Activated CD4-positive, alpha-beta memory T cell treated with anti-CD3 and anti-CD28 coated beads, Interleukin-2, amount 10 ng/mL, durations not matched to agents 7 days and 5 days (primary cell): Measurements from ENCODE around the gene ATG4D. TPM values are rescaled to one million over a fixed set of nuclear protein-coding genes. Genes with fewer than 3 reads are reported as not detected.

Experiments
- CTCF ChIA-PET: fragments of 350-600 bp; sonication (Branson Sonifier 250); formaldehyde crosslinking; loops from one replicate; lab custom pipeline; 2021; ENCODE audit warnings: antibody characterized with exemption, inconsistent platforms; lab: Charles Lee
- POLR2A ChIA-PET: fragments of 350-600 bp; sonication (Branson Sonifier 250); formaldehyde crosslinking; loops from one replicate; lab custom pipeline; 2021; ENCODE audit warnings: antibody characterized with exemption; lab: Charles Lee
- DNase-seq: peaks from one replicate; pipeline ENCODE4 v3.0.0-alpha.2; 2020
- H3K27ac Mint-ChIP-seq: one replicate; pipeline ENCODE4 v1.8.0; 2021; ENCODE audit warnings: mild to moderate bottlenecking, mixed read lengths
- H3K27me3 Mint-ChIP-seq: one replicate; pipeline ENCODE4 v1.8.0; 2021; ENCODE audit warnings: mixed read lengths
- H3K36me3 Mint-ChIP-seq: one replicate; pipeline ENCODE4 v1.8.0; 2021; ENCODE audit warnings: low read depth, mixed read lengths
- H3K4me1 Mint-ChIP-seq: one replicate; pipeline ENCODE4 v1.8.0; 2021; ENCODE audit warnings: mixed read lengths
- H3K4me3 Mint-ChIP-seq: one replicate; pipeline ENCODE4 v1.8.0; 2021; ENCODE audit warnings: mild to moderate bottlenecking, mixed read lengths
- H3K9me3 Mint-ChIP-seq: one replicate; pipeline ENCODE4 v1.8.0; 2021; ENCODE audit warnings: mixed read lengths
- total RNA-seq, 2 experiments: library from RNA; stranded (reverse); gene quantifications; one replicate each; pipeline ENCODE4 v1.2.3, GENCODE V29; 2021

ATG4D gene
- total RNA-seq, 2 experiments from 2014 or later, result 38.1 to 39.2 TPM

GRCh38 chr19:10555610-10555973 is 11.9 kb downstream of the ATG4D start:
- H3K36me3 Mint-ChIP-seq, result peaks cover 75% of the 10 kb centered on the region
- POLR2A ChIA-PET, result interaction anchor here (1.4 to 9.8 kb wide), 2 partner anchors 8 to 10 kb away, joined by 3 to 141 read pairs; partner anchors contain the start of genes CDKN2D and KRI1

GRCh38 chr19:10557603-10558197 is 14.0 kb downstream of the ATG4D start:
- Mint-ChIP-seq H3K36me3 (peaks cover 73% of the 10 kb centered on the region), H3K4me1 (peaks cover 36% of the 10 kb centered on the region), H3K27ac (no peak overlapping the region)

More at GRCh38 chr19:10555610-10555973, 11.9 kb downstream of the ATG4D start:
- Mint-ChIP-seq H3K4me3 (no peak overlapping the region), H3K9me3 (no peaks in the 10 kb centered on the region), H3K27ac (peak overlapping the region; percentile 73), H3K27me3 (no peaks in the 10 kb centered on the region), H3K4me1 (peaks cover 48% of the 10 kb centered on the region)
- no peak for DNase-seq
- CTCF ChIA-PET, result interaction anchor here (0.6 to 6.3 kb wide), 2 partner anchors 11 to 555 kb away, joined by 4 to 73 read pairs; partner anchors contain the start of genes CDKN2D and KRI1

GRCh38 chr19:10560154-10560553 is 16.4 kb downstream of the ATG4D start:
- CTCF ChIA-PET, result no interaction called here
- Mint-ChIP-seq H3K9me3 (no peaks in the 10 kb centered on the region), H3K27me3 (no peaks in the 10 kb centered on the region), H3K36me3 (peaks cover 61% of the 10 kb centered on the region), H3K27ac (no peak overlapping the region), H3K4me1 (peaks cover 20% of the 10 kb centered on the region), H3K4me3 (no peak overlapping the region)
- POLR2A ChIA-PET, result interaction anchor here (9.8 kb wide), 1 partner anchor 6 kb away, joined by 141 read pairs; the partner anchor contains the start of genes CDKN2D and KRI1
- DNase-seq, result no peak

More at GRCh38 chr19:10557603-10558197, 14.0 kb downstream of the ATG4D start:
- Mint-ChIP-seq H3K9me3 (no peaks in the 10 kb centered on the region), H3K27me3 (no peaks in the 10 kb centered on the region), H3K4me3 (no peak overlapping the region)
- ChIA-PET POLR2A (interaction anchor here (9.8 kb wide), 1 partner anchor 8 kb away, joined by 141 read pairs; the partner anchor contains the start of genes CDKN2D and KRI1), CTCF (no interaction called here)
- no peak for DNase-seq

- H3K27ac Mint-ChIP-seq, result no peak overlapping the region
- H3K4me1 Mint-ChIP-seq, result peaks cover 26% of the 10 kb centered on the region
- no peaks in the 10 kb centered on the region for H3K27me3 Mint-ChIP-seq
- peaks cover 71% of the 10 kb centered on the region for H3K36me3 Mint-ChIP-seq
- H3K4me3 Mint-ChIP-seq, result no peak overlapping the region
- ChIA-PET POLR2A (interaction anchor here (9.8 kb wide), 1 partner anchor 7 kb away, joined by 141 read pairs; no protein-coding TSS in a partner anchor), CTCF (interaction anchor here (1.0 to 8.9 kb wide), 3 partner anchors 9 to 19 kb away, joined by 3 to 73 read pairs (median 5); no protein-coding TSS in a partner anchor)
- no peak for DNase-seq
- H3K9me3 Mint-ChIP-seq, result no peaks in the 10 kb centered on the region
Measured at GRCh38 chr19:10562609-10563008, 18.9 kb downstream of the ATG4D start.

- H3K4me1 Mint-ChIP-seq, result peaks cover 36% of the 10 kb centered on the region
- DNase-seq, result peak; percentile 67
- peaks cover 58% of the 10 kb centered on the region for H3K36me3 Mint-ChIP-seq
- ChIA-PET CTCF (interaction anchor here (0.6 to 8.9 kb wide), 4 partner anchors 12 to 160 kb away, joined by 3 to 73 read pairs (median 6); partner anchors contain the start of gene QTRT1), POLR2A (interaction anchor here (1.0 to 9.8 kb wide), 4 partner anchors 10 to 162 kb away, joined by 3 to 141 read pairs (median 4); partner anchors contain the start of gene CDC37)
- H3K4me3 Mint-ChIP-seq, result peak overlapping the region; percentile 92
- H3K27me3 Mint-ChIP-seq, result no peaks in the 10 kb centered on the region
- H3K9me3 Mint-ChIP-seq, result no peaks in the 10 kb centered on the region
- H3K27ac Mint-ChIP-seq, result peak overlapping the region; percentile 97
Measured at GRCh38 chr19:10565028-10565566, 21.4 kb downstream of the ATG4D start.

GRCh38 chr19:10565567-10566407 is 22.1 kb downstream of the ATG4D start, which contains the start of gene KRI1:
Gene KRI1 (minus strand): TSS chr19:10566010. CDS start chr19:10565999, 11 bp downstream.
- H3K9me3 Mint-ChIP-seq, result no peaks in the 10 kb centered on the region
- DNase-seq, result peak; percentile 100
- ChIA-PET CTCF (interaction anchor here (0.7 to 8.9 kb wide), 7 partner anchors 12 to 136 kb away, joined by 3 to 73 read pairs (median 6); partner anchors contain the start of gene QTRT1), POLR2A (interaction anchor here (0.8 to 9.8 kb wide), 14 partner anchors 11 to 307 kb away, joined by 3 to 141 read pairs (median 4); partner anchors contain the start of genes CDC37, KEAP1 and TMED1)
- H3K4me3 Mint-ChIP-seq, result peak within 1 kb of the TSS; percentile 92
- peaks cover 52% of the 10 kb centered on the region for H3K36me3 Mint-ChIP-seq
- peak within 1 kb of the TSS; percentile 97 for H3K27ac Mint-ChIP-seq
- no peaks in the 10 kb centered on the region for H3K27me3 Mint-ChIP-seq
- H3K4me1 Mint-ChIP-seq, result peaks cover 38% of the 10 kb centered on the region

GRCh38 chr19:10566408-10566657 is 22.6 kb downstream of the ATG4D start:
- Mint-ChIP-seq H3K36me3 (peaks cover 47% of the 10 kb centered on the region), H3K27me3 (no peaks in the 10 kb centered on the region), H3K27ac (peak overlapping the region; percentile 97), H3K4me1 (peaks cover 38% of the 10 kb centered on the region), H3K9me3 (no peaks in the 10 kb centered on the region), H3K4me3 (peak overlapping the region; percentile 92)
- ChIA-PET POLR2A (interaction anchor here (0.5 to 9.8 kb wide), 15 partner anchors 11 to 306 kb away, joined by 3 to 141 read pairs (median 4); partner anchors contain the start of genes CDC37, KEAP1 and TMED1), CTCF (interaction anchor here (0.7 to 8.9 kb wide), 6 partner anchors 13 to 135 kb away, joined by 3 to 73 read pairs (median 4); partner anchors contain the start of gene QTRT1)
- no peak for DNase-seq

- Mint-ChIP-seq H3K4me3 (peak overlapping the region; percentile 92), H3K4me1 (peaks cover 38% of the 10 kb centered on the region), H3K36me3 (peaks cover 42% of the 10 kb centered on the region), H3K27ac (peak overlapping the region; percentile 97), H3K9me3 (no peaks in the 10 kb centered on the region), H3K27me3 (no peaks in the 10 kb centered on the region)
- ChIA-PET CTCF (interaction anchor here (1.0 to 8.9 kb wide), 11 partner anchors 13 to 135 kb away, joined by 3 to 73 read pairs (median 4); partner anchors contain the start of gene QTRT1), POLR2A (interaction anchor here (0.5 to 9.8 kb wide), 23 partner anchors 12 to 306 kb away, joined by 3 to 141 read pairs (median 5); partner anchors contain the start of genes CDC37, ICAM1, KEAP1 and S1PR5)
- peak; percentile 71 for DNase-seq
Measured at GRCh38 chr19:10566658-10567410, 23.1 kb downstream of the ATG4D start.

GRCh38 chr19:10567656-10568055 is 24.0 kb downstream of the ATG4D start:
- Mint-ChIP-seq H3K4me3 (peak overlapping the region; percentile 92), H3K27ac (peak overlapping the region; percentile 97), H3K36me3 (peaks cover 38% of the 10 kb centered on the region), H3K27me3 (no peaks in the 10 kb centered on the region), H3K9me3 (no peaks in the 10 kb centered on the region), H3K4me1 (peaks cover 46% of the 10 kb centered on the region)
- CTCF ChIA-PET, result interaction anchor here (1.0 to 8.9 kb wide), 7 partner anchors 13 to 132 kb away, joined by 3 to 73 read pairs (median 4); no protein-coding TSS in a partner anchor
- DNase-seq, result no peak
- POLR2A ChIA-PET, result interaction anchor here (0.6 to 9.8 kb wide), 14 partner anchors 12 to 372 kb away, joined by 3 to 141 read pairs (median 5); partner anchors contain the start of genes CDC37, ICAM1 and S1PR5

- Mint-ChIP-seq H3K4me1 (peaks cover 46% of the 10 kb centered on the region), H3K4me3 (peak overlapping the region; percentile 92), H3K9me3 (no peaks in the 10 kb centered on the region), H3K27ac (peak overlapping the region; percentile 97), H3K27me3 (no peaks in the 10 kb centered on the region), H3K36me3 (peaks cover 37% of the 10 kb centered on the region)
- CTCF ChIA-PET, result interaction anchor here (0.9 to 8.9 kb wide), 9 partner anchors 13 to 165 kb away, joined by 3 to 73 read pairs (median 4); partner anchors contain the start of gene CDC37
- peak; percentile 32 for DNase-seq
- POLR2A ChIA-PET, result interaction anchor here (0.8 to 9.8 kb wide), 14 partner anchors 13 to 373 kb away, joined by 3 to 141 read pairs (median 6); partner anchors contain the start of genes CDC37, ICAM1 and S1PR5
Measured at GRCh38 chr19:10568062-10568825, 24.5 kb downstream of the ATG4D start.
